Measurements from ENCODE around the gene SEMA3C.

GRCh38 chr7:80748363-80749042 lies 170.3 kb downstream of the SEMA3C start:
- TF ChIP-seq CTCF (conservative IDR thresholded peaks at IDR 0.05 in 1 of 2, IDR thresholded peaks at IDR 0.05 in 1 of 2; ENCODE audit: low read depth in 1 of 2, low read length in 2 of 2): no peak
- TF ChIP-seq EZH2 (IDR thresholded peaks at IDR 0.05; ENCODE audit: low read length, missing control alignments): no peak
